GM06990 (cell line): Measurements from ENCODE around the gene ANKMY1.

Experiments used
- DNase-seq: peaks from one replicate; pipeline ENCODE4 v3.0.0-alpha.2; 2011; ENCODE audit not compliant: insufficient read length; ENCODE audit errors: extremely low read depth
- H3K27me3 ChIP-seq: replicated peaks from 2 replicates; pipeline ENCODE4 v1.6.0; 2011; ENCODE audit warnings: low read length; ENCODE audit not compliant: control insufficient read depth, insufficient read depth
- H3K36me3 ChIP-seq: 2 replicates; pipeline ENCODE4 v1.5.1; 2011; ENCODE audit warnings: low read length; ENCODE audit not compliant: control insufficient read depth, insufficient read depth
- H3K4me3 ChIP-seq: replicated peaks from 2 replicates; pipeline ENCODE4 v1.5.1; 2011; ENCODE audit warnings: low read depth, mild to moderate bottlenecking, control low read depth, low read length
- CTCF ChIP-seq: IDR thresholded peaks from 2 replicates; pipeline ENCODE4 v1.5.1; 2011; ENCODE audit warnings: low read length, control low read depth, mild to moderate bottlenecking, inconsistent platforms; ENCODE audit not compliant: insufficient read depth, poor library complexity, severe bottlenecking

Gene ANKMY1

GRCh38 chr2:240458900-240459391 is 98.8 kb downstream of the ANKMY1 start:
- Histone ChIP-seq H3K27me3 (no peaks in the 10 kb centered on the region; the same call in 1 of the 2 replicates), H3K36me3 (no peaks in the 10 kb centered on the region), H3K4me3 (no peak overlapping the region)
- DNase-seq = no peak
- no peak for TF ChIP-seq CTCF

GRCh38 chr2:240458044-240458899 is 99.5 kb downstream of the ANKMY1 start:
- no peak for DNase-seq
- H3K36me3 ChIP-seq = no peaks in the 10 kb centered on the region
- H3K27me3 ChIP-seq = no peaks in the 10 kb centered on the region; the same call in 1 of the 2 replicates
- no peak overlapping the region for H3K4me3 ChIP-seq
- no peak for TF ChIP-seq CTCF

DNA sequence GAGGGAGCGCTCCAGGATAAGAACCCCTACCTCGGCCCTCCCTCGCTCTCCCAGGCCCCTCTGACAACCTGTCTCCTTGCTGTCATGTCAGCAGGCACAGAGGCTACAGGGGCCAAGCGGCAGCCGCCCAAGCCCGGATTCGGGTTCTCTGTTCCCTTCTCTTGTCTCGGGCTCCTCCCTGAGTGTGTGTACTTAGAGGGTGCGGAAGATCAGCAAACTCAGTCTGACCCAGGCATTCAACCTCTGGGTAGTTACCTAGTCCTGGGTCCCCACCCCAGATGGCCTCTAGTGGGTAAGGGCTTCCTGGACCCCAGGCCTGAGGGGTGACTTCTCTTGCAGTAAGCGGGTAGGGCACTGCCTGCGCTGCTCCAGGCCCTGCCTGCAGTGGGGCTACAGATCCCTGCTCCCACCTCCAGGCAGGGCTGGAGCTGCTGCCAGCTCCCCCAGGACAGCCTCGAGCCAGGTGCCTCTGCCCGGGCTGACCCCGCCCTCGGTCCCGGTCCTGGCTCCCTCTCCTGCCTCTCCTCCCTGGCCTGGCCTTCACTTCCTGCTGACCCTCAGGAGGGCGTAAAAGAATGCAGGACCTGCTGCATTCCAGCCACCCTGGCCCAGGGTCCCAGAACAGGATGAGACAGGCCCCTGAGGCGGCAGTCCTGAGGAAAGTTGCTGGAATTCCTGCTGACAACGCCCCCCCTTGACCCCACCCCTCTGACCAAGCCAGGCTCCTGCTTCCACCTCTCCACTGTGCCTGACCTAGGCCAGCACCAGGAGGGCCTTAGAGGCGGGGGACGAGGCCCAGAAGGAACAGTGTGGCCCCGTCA is 100.4 kb downstream of the ANKMY1 start:
- TF ChIP-seq CTCF = no peak
- no peak for DNase-seq
- Histone ChIP-seq H3K36me3 (no peaks in the 10 kb centered on the region), H3K4me3 (no peak overlapping the region), H3K27me3 (no peaks in the 10 kb centered on the region; the same call in 1 of the 2 replicates)

GRCh38 chr2:240456447-240457222 is 101.2 kb downstream of the ANKMY1 start:
- Histone ChIP-seq H3K27me3 (peaks cover 2% of the 10 kb centered on the region; the same call in 1 of the 2 replicates), H3K4me3 (no peak overlapping the region), H3K36me3 (no peaks in the 10 kb centered on the region)
- TF ChIP-seq CTCF = no peak
- DNase-seq = no peak

DNA sequence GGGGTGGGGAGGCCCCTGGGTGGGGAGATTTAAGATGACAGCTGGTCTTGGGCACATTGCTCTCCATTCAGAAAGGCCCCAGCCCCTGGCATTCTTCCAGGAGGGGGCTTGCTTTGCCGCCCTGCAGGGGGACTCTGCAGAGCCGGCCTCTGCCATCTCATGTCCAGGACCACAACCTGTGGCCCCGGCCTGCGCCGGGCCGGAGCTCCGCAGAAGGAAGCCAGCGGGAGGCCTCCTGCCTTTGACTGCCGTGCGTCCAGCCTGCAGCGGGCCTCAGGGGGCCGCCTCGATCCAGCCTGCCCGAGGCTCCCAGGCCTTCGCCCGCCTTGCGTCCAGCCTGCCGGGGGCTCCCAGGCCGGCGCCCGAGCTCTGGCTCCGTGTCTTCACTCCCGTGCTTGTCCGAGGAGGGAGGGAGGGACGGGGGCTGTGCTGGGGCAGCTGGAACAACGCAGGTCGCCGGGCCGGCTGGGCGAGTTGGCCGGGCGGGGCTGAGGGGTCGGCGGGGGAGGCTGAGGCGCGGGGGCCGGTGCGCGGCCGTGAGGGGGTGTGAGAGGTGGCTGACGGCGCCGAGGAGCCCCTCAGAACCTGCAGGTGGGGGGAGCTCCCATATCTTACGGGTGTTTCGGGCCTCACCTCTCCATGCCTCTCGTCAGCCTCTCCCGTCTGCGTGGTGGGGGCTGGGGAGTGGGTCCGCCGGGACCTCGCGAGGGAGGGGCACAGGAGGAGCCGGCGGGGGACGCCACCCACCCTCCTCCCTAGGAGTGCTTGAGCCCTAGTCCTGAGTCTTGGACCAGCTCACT is 101.9 kb downstream of the ANKMY1 start:
- Histone ChIP-seq H3K27me3 (peaks cover 2% of the 10 kb centered on the region; the same call in 1 of the 2 replicates), H3K4me3 (no peak overlapping the region), H3K36me3 (no peaks in the 10 kb centered on the region)
- DNase-seq = no peak
- no peak for TF ChIP-seq CTCF
